HEK293 (cell line): Measurements from ENCODE around the gene MAP9.

Source experiments
- GLI4 ChIP-seq: fragments of 450-650 bp; formaldehyde crosslinking; IDR thresholded peaks from 2 replicates; pipeline ENCODE4 v1.5.1; 2016; ENCODE audit warnings: missing biosample characterization, missing genetic modification characterization
- ZNF398 ChIP-seq: fragments of 450-650 bp; formaldehyde crosslinking; IDR thresholded peaks from 2 replicates; pipeline ENCODE4 v1.5.1; 2017; ENCODE audit warnings: missing biosample characterization, missing genetic modification characterization
- TF ChIP-seq, protein P1 (sequence below): sonication (generic); formaldehyde crosslinking; IDR thresholded peaks from 2 replicates; pipeline ENCODE4 v1.8.1; 2022; ENCODE audit warnings: mild to moderate bottlenecking, moderate library complexity, missing genetic modification reagents

- TF ChIP-seq, protein P1, sequence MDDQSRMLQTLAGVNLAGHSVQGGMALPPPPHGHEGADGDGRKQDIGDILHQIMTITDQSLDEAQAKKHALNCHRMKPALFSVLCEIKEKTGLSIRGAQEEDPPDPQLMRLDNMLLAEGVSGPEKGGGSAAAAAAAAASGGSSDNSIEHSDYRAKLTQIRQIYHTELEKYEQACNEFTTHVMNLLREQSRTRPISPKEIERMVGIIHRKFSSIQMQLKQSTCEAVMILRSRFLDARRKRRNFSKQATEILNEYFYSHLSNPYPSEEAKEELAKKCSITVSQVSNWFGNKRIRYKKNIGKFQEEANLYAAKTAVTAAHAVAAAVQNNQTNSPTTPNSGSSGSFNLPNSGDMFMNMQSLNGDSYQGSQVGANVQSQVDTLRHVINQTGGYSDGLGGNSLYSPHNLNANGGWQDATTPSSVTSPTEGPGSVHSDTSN (CRISPR knock-in tag) = no peak
- no peak for TF ChIP-seq GLI4 (tag by site-specific recombination)
- no peak for TF ChIP-seq ZNF398
These were observed 23.4 kb upstream of the MAP9 start for GRCh38 chr4:155399974-155400697.
